HG02870 (cell line): ENCODE results near the gene ITGB5.

Experiments
- ATAC-seq: cut with Tn5 transposase; IDR thresholded peaks from one replicate; pipeline ENCODE4 v1.9.1; 2021; ENCODE audit warnings: mild to moderate bottlenecking, moderate library complexity; ENCODE audit not compliant: unreplicated experiment

The ITGB5 gene

GRCh38 chr3:124862006-124862405, 25.2 kb downstream of the ITGB5 start:
- ATAC-seq = no peak

GRCh38 chr3:124861041-124861440, 26.1 kb downstream of the ITGB5 start:
- ATAC-seq = no peak

GRCh38 chr3:124860599-124860998, 26.6 kb downstream of the ITGB5 start:
- no peak for ATAC-seq

- no peak for ATAC-seq
Measured at GRCh38 chr3:124859025-124859424, 28.1 kb downstream of the ITGB5 start.

- no peak for ATAC-seq
Measured at GRCh38 chr3:124858275-124858674, 28.9 kb downstream of the ITGB5 start.

- ATAC-seq = no peak
Measured at GRCh38 chr3:124856677-124857076, 30.5 kb downstream of the ITGB5 start.

GRCh38 chr3:124854009-124854408, 33.2 kb downstream of the ITGB5 start:
- ATAC-seq = no peak

GRCh38 chr3:124853446-124853845, 33.7 kb downstream of the ITGB5 start:
- no peak for ATAC-seq

- ATAC-seq = no peak
Measured at GRCh38 chr3:124851905-124852304, 35.3 kb downstream of the ITGB5 start.

GRCh38 chr3:124851136-124851535, 36.0 kb downstream of the ITGB5 start:
- ATAC-seq = no peak

- ATAC-seq = no peak
Measured at GRCh38 chr3:124850633-124851032, 36.5 kb downstream of the ITGB5 start.

GRCh38 chr3:124850212-124850611, 37.0 kb downstream of the ITGB5 start:
- ATAC-seq = no peak

- no peak for ATAC-seq
Measured at GRCh38 chr3:124848300-124848699, 38.9 kb downstream of the ITGB5 start.

GRCh38 chr3:124847863-124848262, 39.3 kb downstream of the ITGB5 start:
- ATAC-seq = no peak

GRCh38 chr3:124847051-124847450, 40.1 kb downstream of the ITGB5 start:
- no peak for ATAC-seq

- ATAC-seq = no peak
Measured at GRCh38 chr3:124846189-124846588, 41.0 kb downstream of the ITGB5 start.

GRCh38 chr3:124845406-124845805, 41.8 kb downstream of the ITGB5 start:
- no peak for ATAC-seq

GRCh38 chr3:124843506-124844177, 43.5 kb downstream of the ITGB5 start:
- ATAC-seq = no peak

- ATAC-seq = no peak
Measured at GRCh38 chr3:124843047-124843446, 44.1 kb downstream of the ITGB5 start.

GRCh38 chr3:124841517-124841916, 45.6 kb downstream of the ITGB5 start:
- ATAC-seq = no peak

- ATAC-seq = no peak
Measured at GRCh38 chr3:124840331-124840730, 46.8 kb downstream of the ITGB5 start.

- no peak for ATAC-seq
Measured at GRCh38 chr3:124839896-124840295, 47.3 kb downstream of the ITGB5 start.

GRCh38 chr3:124838963-124839362, 48.2 kb downstream of the ITGB5 start:
- no peak for ATAC-seq
